GM19240 (cell line): ENCODE results near the gene XXYLT1.
"Not testable (repeated sequence)": the region's sequence is repeated elsewhere in the genome, so short reads cannot be mapped to it uniquely, and the experiment has no call there.

Experiments
- DNase-seq: peaks from one replicate; pipeline ENCODE4 v3.0.0; 2011; ENCODE audit warnings: low spot score; ENCODE audit not compliant: insufficient read length

Gene XXYLT1

GRCh38 chr3:195270817-195271409 is at the start of gene XXYLT1:
TSS of gene XXYLT1 (minus strand) at chr3:195271159. CDS start at chr3:195271058, 101 bp downstream.
- DNase-seq, result peak; percentile 60

GRCh38 chr3:195319060-195319459 is 48.1 kb upstream of the XXYLT1 start:
- DNase-seq, result no peak

GRCh38 chr3:195312714-195313113 is 41.8 kb upstream of the XXYLT1 start:
- DNase-seq, result no peak

GRCh38 chr3:195307711-195308110 is 36.8 kb upstream of the XXYLT1 start:
- DNase-seq, result no peak

- DNase-seq, result no peak
These were observed 35.4 kb upstream of the XXYLT1 start for GRCh38 chr3:195306369-195306768.

- no peak for DNase-seq
These were observed 31.5 kb upstream of the XXYLT1 start for GRCh38 chr3:195302431-195302830.

- no peak for DNase-seq
These were observed 26.5 kb upstream of the XXYLT1 start for GRCh38 chr3:195297446-195297845.

GRCh38 chr3:195296662-195297061 is 25.7 kb upstream of the XXYLT1 start:
- no peak for DNase-seq

- no peak for DNase-seq
These were observed 20.2 kb upstream of the XXYLT1 start for GRCh38 chr3:195291121-195291520.

GRCh38 chr3:195290643-195291042 is 19.7 kb upstream of the XXYLT1 start:
- DNase-seq, result not testable (repeated sequence)

- no peak for DNase-seq
These were observed 15.3 kb upstream of the XXYLT1 start for GRCh38 chr3:195286115-195286872.

- no peak for DNase-seq
These were observed 14.4 kb upstream of the XXYLT1 start for GRCh38 chr3:195285372-195285771.

- DNase-seq, result no peak
These were observed 13.9 kb upstream of the XXYLT1 start for GRCh38 chr3:195284842-195285241.

- DNase-seq, result no peak
These were observed 12.0 kb upstream of the XXYLT1 start for GRCh38 chr3:195282961-195283360.

- no peak for DNase-seq
These were observed 3.5 kb upstream of the XXYLT1 start for GRCh38 chr3:195274259-195274966.

- DNase-seq, result peak; percentile 61
These were observed 668 bp upstream of the XXYLT1 start for GRCh38 chr3:195271410-195272243.

GRCh38 chr3:195270079-195270816 is 711 bp downstream of the XXYLT1 start:
- DNase-seq, result no peak

GRCh38 chr3:195269375-195270078 is 1.4 kb downstream of the XXYLT1 start:
- DNase-seq, result no peak

GRCh38 chr3:195268576-195269309 is 2.2 kb downstream of the XXYLT1 start:
- DNase-seq, result no peak
